Sigmoid colon (tissue), 3 donors: ENCODE data around the gene MAD1L1.

Experiments used
- POLR2A ChIP-seq, 2 donors: fragments of 450-650 bp; IDR thresholded peaks; one replicate each; pipeline ENCODE4 v1.6.1; 2016; ENCODE audit warnings: antibody characterized with exemption in 2 of 2, mild to moderate bottlenecking in 2 of 2, moderate library complexity in 2 of 2
- TF ChIP-seq, protein P1 (sequence below), 4 experiments: fragments of 450-650 bp in 3 of 4; fragments of 200-600 bp in 1 of 4; IDR thresholded peaks; one replicate each; pipeline ENCODE4 v1.5.1; 2016 to 2019; ENCODE audit warnings: antibody characterized with exemption in 4 of 4, mild to moderate bottlenecking in 3 of 4, moderate library complexity in 2 of 4

DNA sequence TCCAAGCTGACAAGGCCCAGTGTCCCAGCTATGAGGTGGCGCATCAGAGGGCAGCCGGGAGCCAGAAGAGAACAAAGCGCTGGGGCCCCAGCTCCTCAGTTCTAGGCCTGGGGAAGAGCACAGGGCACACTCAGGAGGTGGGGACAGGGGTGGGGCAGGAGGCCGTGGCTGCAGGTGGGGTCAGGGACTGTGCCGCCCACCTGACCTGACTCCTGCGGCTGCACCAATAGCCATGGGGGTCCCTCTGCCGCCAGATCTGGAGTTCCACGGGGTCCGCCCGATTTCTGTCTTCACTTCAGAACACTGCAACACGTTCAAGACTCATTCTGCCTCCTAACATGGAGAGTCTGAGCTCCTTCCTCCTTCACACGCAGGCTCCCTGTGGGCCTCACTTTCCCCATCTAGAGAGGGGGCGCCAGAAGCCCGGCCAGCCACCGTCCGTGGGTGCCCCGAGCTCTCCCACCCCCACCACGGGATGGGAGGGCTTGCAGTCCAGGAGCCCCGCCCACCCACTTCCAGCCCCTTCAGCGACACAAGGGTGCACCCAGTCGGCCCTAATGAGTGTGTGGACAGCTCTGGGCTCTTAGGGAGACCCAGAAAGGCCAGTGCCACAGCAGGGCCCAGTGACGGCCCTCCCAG, 278.3 kb downstream of the MAD1L1 start:
- TF ChIP-seq, protein P1, sequence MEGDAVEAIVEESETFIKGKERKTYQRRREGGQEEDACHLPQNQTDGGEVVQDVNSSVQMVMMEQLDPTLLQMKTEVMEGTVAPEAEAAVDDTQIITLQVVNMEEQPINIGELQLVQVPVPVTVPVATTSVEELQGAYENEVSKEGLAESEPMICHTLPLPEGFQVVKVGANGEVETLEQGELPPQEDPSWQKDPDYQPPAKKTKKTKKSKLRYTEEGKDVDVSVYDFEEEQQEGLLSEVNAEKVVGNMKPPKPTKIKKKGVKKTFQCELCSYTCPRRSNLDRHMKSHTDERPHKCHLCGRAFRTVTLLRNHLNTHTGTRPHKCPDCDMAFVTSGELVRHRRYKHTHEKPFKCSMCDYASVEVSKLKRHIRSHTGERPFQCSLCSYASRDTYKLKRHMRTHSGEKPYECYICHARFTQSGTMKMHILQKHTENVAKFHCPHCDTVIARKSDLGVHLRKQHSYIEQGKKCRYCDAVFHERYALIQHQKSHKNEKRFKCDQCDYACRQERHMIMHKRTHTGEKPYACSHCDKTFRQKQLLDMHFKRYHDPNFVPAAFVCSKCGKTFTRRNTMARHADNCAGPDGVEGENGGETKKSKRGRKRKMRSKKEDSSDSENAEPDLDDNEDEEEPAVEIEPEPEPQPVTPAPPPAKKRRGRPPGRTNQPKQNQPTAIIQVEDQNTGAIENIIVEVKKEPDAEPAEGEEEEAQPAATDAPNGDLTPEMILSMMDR (IDR thresholded peaks at IDR 0.05), result no peak
- TF ChIP-seq POLR2A (IDR thresholded peaks at IDR 0.05), result no peak
